IMR-90 (cell line): Measurements from ENCODE around the gene CLSTN3. TPM values are rescaled to one million over a fixed set of nuclear protein-coding genes. Genes with fewer than 3 reads are reported as not detected.

Source experiments
- ATAC-seq: fragments of 200-7000 bp; cut with Tn5 transposase; 2 replicates; pipeline ENCODE4 v1.9.1; 2020; ENCODE audit warnings: low read depth, mild to moderate bottlenecking, moderate library complexity
- BruUV-seq: library from RNA; stranded (reverse); fragments of 400-500 nt; replicated peaks from 2 replicates; lab custom pipeline; 2021; lab: Mats Ljungman, UMichigan
- CTCF ChIA-PET: fragments of 300-600 bp; formaldehyde crosslinking; extraction: SDS; loops from one replicate; lab custom pipeline; 2021; ENCODE audit warnings: antibody characterized with exemption; lab: Yijun Ruan, JAX
- POLR2A ChIA-PET: fragments of 300-600 bp; sonication (Branson Sonifier 250); formaldehyde crosslinking; loops from one replicate; lab custom pipeline; 2022; ENCODE audit warnings: antibody characterized with exemption; ENCODE audit not compliant: unreplicated experiment; lab: Charles Lee
- DNase-seq: peaks from one replicate; pipeline ENCODE4 v3.0.0; 2013
- H2AFZ ChIP-seq: replicated peaks from 2 replicates; pipeline ENCODE3; 2013; ENCODE audit warnings: low read length, mild to moderate bottlenecking; ENCODE audit not compliant: poor library complexity
- H2AK5ac ChIP-seq: 2 replicates; pipeline ENCODE4 v1.6.1; 2013; ENCODE audit warnings: low read depth, low read length, inconsistent platforms
- H2AK9ac ChIP-seq: replicated peaks from 2 replicates; pipeline ENCODE3; 2013; ENCODE audit warnings: mild to moderate bottlenecking, low read depth, low read length, moderate library complexity; ENCODE audit not compliant: poor library complexity
- H2BK120ac ChIP-seq: 2 replicates; pipeline ENCODE4 v1.6.1; 2013; ENCODE audit warnings: low read depth, low read length, inconsistent platforms
- H2BK15ac ChIP-seq: 3 replicates; pipeline ENCODE4 v1.6.1; 2013; ENCODE audit warnings: low read depth, low read length, inconsistent platforms
- H2BK20ac ChIP-seq: 2 replicates; pipeline ENCODE4 v1.6.1; 2013; ENCODE audit warnings: low read depth, mild to moderate bottlenecking, inconsistent platforms, low read length, moderate library complexity
- H2BK5ac ChIP-seq: 2 replicates; pipeline ENCODE4 v1.6.1; 2013; ENCODE audit warnings: mild to moderate bottlenecking, low read depth, low read length, inconsistent platforms; ENCODE audit not compliant: poor library complexity, severe bottlenecking
- H3K14ac ChIP-seq: replicated peaks from 2 replicates; pipeline ENCODE4 v1.6.1; 2013; ENCODE audit warnings: low read depth, low read length, inconsistent platforms
- H3K18ac ChIP-seq: 2 replicates; pipeline ENCODE4 v1.6.1; 2013; ENCODE audit warnings: low read depth, low read length, control low read depth
- H3K23ac ChIP-seq: 2 replicates; pipeline ENCODE4 v1.6.1; 2013; ENCODE audit warnings: low read depth, low read length, inconsistent platforms
- H3K27ac ChIP-seq: 2 replicates; pipeline ENCODE4 v1.5.1; 2013; ENCODE audit warnings: mild to moderate bottlenecking, control low read depth, low read length; ENCODE audit not compliant: insufficient read depth
- H3K27me3 ChIP-seq: 2 replicates; pipeline ENCODE4 v1.6.1; 2013; ENCODE audit warnings: low read length; ENCODE audit not compliant: control insufficient read depth, insufficient read depth
- H3K36me3 ChIP-seq: 2 replicates; pipeline ENCODE4 v1.6.1; 2013; ENCODE audit warnings: low read length, mixed read lengths; ENCODE audit not compliant: control insufficient read depth, insufficient read depth
- H3K4ac ChIP-seq: 2 replicates; pipeline ENCODE4 v1.6.1; 2013; ENCODE audit warnings: low read depth, low read length, inconsistent platforms
- H3K4me1 ChIP-seq: 2 replicates; pipeline ENCODE4 v1.6.1; 2013; ENCODE audit warnings: low read length, mixed read lengths; ENCODE audit not compliant: control insufficient read depth, insufficient read depth
- H3K4me2 ChIP-seq: 2 replicates; pipeline ENCODE4 v1.6.1; 2013; ENCODE audit warnings: low read depth, mild to moderate bottlenecking, control low read depth, low read length, moderate library complexity
- H3K4me3 ChIP-seq: 2 replicates; pipeline ENCODE4 v1.5.1; 2013; ENCODE audit warnings: low read depth, mild to moderate bottlenecking, control low read depth, low read length, moderate library complexity; ENCODE audit not compliant: insufficient read depth
- H3K56ac ChIP-seq: 2 replicates; pipeline ENCODE4 v1.6.1; 2013; ENCODE audit warnings: low read length, inconsistent platforms; ENCODE audit not compliant: insufficient read depth; ENCODE audit errors: extremely low read depth
- H3K79me1 ChIP-seq, 2 experiments: 2 replicates each; pipeline ENCODE4 v1.6.1; 2013; ENCODE audit warnings: low read length in 2 of 2, inconsistent platforms in 1 of 2, low read depth in 1 of 2
- H3K9ac ChIP-seq: 2 replicates; pipeline ENCODE4 v1.6.1; 2013; ENCODE audit warnings: low read depth, low read length, control low read depth
- H3K9me1 ChIP-seq: 2 replicates; pipeline ENCODE4 v1.6.1; 2013; ENCODE audit warnings: low read length, inconsistent platforms; ENCODE audit not compliant: insufficient read depth
- H3K9me3 ChIP-seq: 2 replicates; pipeline ENCODE4 v1.6.1; 2013; ENCODE audit warnings: low read length; ENCODE audit not compliant: control insufficient read depth, insufficient read depth
- H4K20me1 ChIP-seq: 2 replicates; pipeline ENCODE4 v1.6.1; 2013; ENCODE audit warnings: low read length, inconsistent platforms; ENCODE audit not compliant: insufficient read depth
- H4K5ac ChIP-seq: 2 replicates; pipeline ENCODE4 v1.6.1; 2013; ENCODE audit warnings: mild to moderate bottlenecking, low read depth, low read length, control low read depth
- H4K8ac ChIP-seq, 2 experiments: 2 replicates each; pipeline ENCODE4 v1.6.1; 2013; ENCODE audit warnings: low read depth in 2 of 2, low read length in 2 of 2, control low read depth in 1 of 2, inconsistent platforms in 1 of 2
- H4K91ac ChIP-seq: 2 replicates; pipeline ENCODE4 v1.6.1; 2013; ENCODE audit warnings: low read depth, low read length, inconsistent platforms; ENCODE audit not compliant: insufficient read depth
- BHLHE40 ChIP-seq: fragments of 150-350 bp; IDR thresholded peaks from 2 replicates; pipeline ENCODE4 v1.6.1; 2016; ENCODE audit warnings: mild to moderate bottlenecking, low read depth, low read length
- CEBPB ChIP-seq: IDR thresholded peaks from 2 replicates; pipeline ENCODE4 v1.6.1; 2012; ENCODE audit warnings: low read depth, low read length, improper control_type of control experiment
- ELK1 ChIP-seq: fragments of 150-350 bp; IDR thresholded peaks from 2 replicates; pipeline ENCODE4 v1.6.1; 2016; ENCODE audit warnings: low read depth, mild to moderate bottlenecking, low read length, moderate library complexity, borderline replicate concordance
- FOS ChIP-seq: fragments of 150-350 bp; IDR thresholded peaks from 2 replicates; pipeline ENCODE4 v1.6.1; 2016; ENCODE audit warnings: low read depth, low read length
- MAZ ChIP-seq: IDR thresholded peaks from 2 replicates; pipeline ENCODE4 v1.6.1; 2012; ENCODE audit warnings: low read depth, mild to moderate bottlenecking, low read length, improper control_type of control experiment, moderate library complexity, borderline replicate concordance
- POLR2A ChIP-seq: IDR thresholded peaks from 2 replicates; pipeline ENCODE4 v1.6.1; 2012; ENCODE audit warnings: mild to moderate bottlenecking, low read depth, low read length
- RAD21 ChIP-seq: IDR thresholded peaks from 2 replicates; pipeline ENCODE4 v1.6.1; 2012; ENCODE audit warnings: low read length, improper control_type of control experiment
- RCOR1 ChIP-seq: IDR thresholded peaks from 2 replicates; pipeline ENCODE4 v1.6.1; 2012; ENCODE audit warnings: mild to moderate bottlenecking, low read length, improper control_type of control experiment; ENCODE audit not compliant: insufficient replicate concordance
- RFX5 ChIP-seq: IDR thresholded peaks from 2 replicates; pipeline ENCODE4 v1.8.0; 2012; ENCODE audit warnings: low read depth, mild to moderate bottlenecking, low read length, moderate library complexity
- WGBS, 2 experiments: methylation state at CpG; one replicate each; pipeline versions ENCODE4 v1.1.5 to v1.1.7; 2013; ENCODE audit warnings: missing lambda C conversion rate in 2 of 2; ENCODE audit not compliant: insufficient read length in 1 of 2; ENCODE audit errors: extremely low coverage in 2 of 2; 5-methylcytosine and 5-hydroxymethylcytosine counted together
- dilution Hi-C: fragments of 300-500 bp; cut with HindIII; formaldehyde crosslinking; loops from one replicate; pipeline ENCODE4 v1.14.3; 2018; ENCODE audit warnings: low sequenced_read_pairs; ENCODE audit not compliant: unreplicated experiment
- in situ Hi-C: fragments of 300-500 bp; cut with MboI; formaldehyde crosslinking; loops from 3 replicates; pipeline ENCODE4 v1.14.3; 2019; ENCODE audit warnings: low sequenced_read_pairs, inconsistent platforms, mixed read lengths
- intact Hi-C: fragments of 100-400 bp; cut with micrococcal nuclease; formaldehyde crosslinking; loops from 2 replicates; pipeline ENCODE4 v1.10.0; 2022
- polyA plus RNA-seq, 3 experiments: library from polyadenylated mRNA; depleted of rRNA; stranded (reverse); fragments of >200 nt; gene quantifications; 2 replicates each; pipeline ENCODE4 v1.2.3, GENCODE V29; 2012; ENCODE audit warnings: low replicate concordance in 1 of 3
- total RNA-seq: library from RNA; depleted of rRNA; stranded (reverse); fragments of >200 nt; gene quantifications from 2 replicates; pipeline ENCODE4 v1.2.3, GENCODE V29; 2012
- TF ChIP-seq, protein P1 (sequence below): conservative IDR thresholded peaks from 2 replicates; pipeline ENCODE4 v1.5.1; 2012; ENCODE audit warnings: mild to moderate bottlenecking, low read depth, low read length, improper control_type of control experiment

CLSTN3 gene
- total and polyA plus RNA-seq, 2 of the 4 experiments (the other 2 are of a cell fraction) = 4.1 to 16.4 TPM

- TF ChIP-seq ELK1 = no peak
Measured at GRCh38 chr12:7158781-7159609, 28.8 kb downstream of the CLSTN3 start (continued).

DNA sequence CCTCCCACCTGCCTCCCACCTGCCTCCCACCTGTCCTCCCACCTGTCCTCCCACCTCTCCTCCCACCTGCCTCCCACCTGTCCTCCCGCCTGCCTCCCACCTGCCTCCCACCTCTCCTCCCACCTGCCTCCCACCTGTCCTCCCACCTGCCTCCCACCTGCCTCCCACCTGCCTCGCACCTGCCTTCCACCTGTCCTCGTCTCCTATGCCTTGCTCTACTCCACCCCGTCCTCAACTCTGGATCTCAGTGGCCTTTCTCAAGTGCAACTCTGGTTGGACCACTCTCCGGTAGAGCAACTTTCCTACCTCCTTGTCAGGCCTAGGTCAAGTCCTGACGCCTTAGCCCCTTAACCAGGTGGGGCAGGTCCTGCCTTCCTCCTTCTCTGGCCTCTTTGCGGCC lies 30.0 kb downstream of the CLSTN3 start:
- H3K9me1 ChIP-seq = no peaks in the 10 kb centered on the region
- no peak overlapping the region for H2BK20ac ChIP-seq
- peaks cover 12% of the 10 kb centered on the region for H3K36me3 ChIP-seq
- intact Hi-C loops = no loop called here
- no peak overlapping the region for H2AK9ac ChIP-seq
- ATAC-seq (no peak), DNase-seq (no peak)
- no peak overlapping the region for H4K91ac ChIP-seq
- dilution Hi-C loops = no loop called here
- no peak overlapping the region for H3K27ac ChIP-seq
- in situ Hi-C loops = no loop called here
- peaks cover 16% of the 10 kb centered on the region for H3K27me3 ChIP-seq
- H2AK5ac ChIP-seq = no peak overlapping the region
- H2BK120ac ChIP-seq = no peak overlapping the region
- no peak overlapping the region for H4K5ac ChIP-seq
- no peak overlapping the region for H3K18ac ChIP-seq
- no peak overlapping the region for H2AFZ ChIP-seq
- H3K4me2 ChIP-seq = no peak overlapping the region
- H3K4me1 ChIP-seq = no peaks in the 10 kb centered on the region
- ChIA-PET CTCF (no interaction called here), POLR2A (no interaction called here)
- H4K8ac ChIP-seq = no peak overlapping the region
- H3K4me3 ChIP-seq = no peak overlapping the region
- H3K23ac ChIP-seq = no peak overlapping the region
- H4K20me1 ChIP-seq = no peaks in the 10 kb centered on the region; the same call in 1 of the 2 replicates
- H3K4ac ChIP-seq = no peak overlapping the region
- H3K56ac ChIP-seq = no peak overlapping the region
- H3K14ac ChIP-seq = no peak overlapping the region
- BruUV-seq = no TSS peak
- WGBS, 2 experiments = 88% methylated on average over 4 of the region's 7 CpGs; no CpG with 5 or more reads in 1 of the 2 experiments
- H3K9me3 ChIP-seq = no peaks in the 10 kb centered on the region; the same call in 1 of the 2 replicates
- H2BK5ac ChIP-seq = no peak overlapping the region
- no peak overlapping the region for H2BK15ac ChIP-seq
- no peaks in the 10 kb centered on the region for H3K79me1 ChIP-seq
- H3K9ac ChIP-seq = no peak overlapping the region
- TF ChIP-seq MAZ = no peak
- TF ChIP-seq RFX5 = no peak
- no peak for TF ChIP-seq RAD21
- TF ChIP-seq FOS = no peak
- no peak for TF ChIP-seq POLR2A
- TF ChIP-seq BHLHE40 = no peak
- TF ChIP-seq ELK1 = no peak
- TF ChIP-seq RCOR1 = no peak
- TF ChIP-seq, protein P1, sequence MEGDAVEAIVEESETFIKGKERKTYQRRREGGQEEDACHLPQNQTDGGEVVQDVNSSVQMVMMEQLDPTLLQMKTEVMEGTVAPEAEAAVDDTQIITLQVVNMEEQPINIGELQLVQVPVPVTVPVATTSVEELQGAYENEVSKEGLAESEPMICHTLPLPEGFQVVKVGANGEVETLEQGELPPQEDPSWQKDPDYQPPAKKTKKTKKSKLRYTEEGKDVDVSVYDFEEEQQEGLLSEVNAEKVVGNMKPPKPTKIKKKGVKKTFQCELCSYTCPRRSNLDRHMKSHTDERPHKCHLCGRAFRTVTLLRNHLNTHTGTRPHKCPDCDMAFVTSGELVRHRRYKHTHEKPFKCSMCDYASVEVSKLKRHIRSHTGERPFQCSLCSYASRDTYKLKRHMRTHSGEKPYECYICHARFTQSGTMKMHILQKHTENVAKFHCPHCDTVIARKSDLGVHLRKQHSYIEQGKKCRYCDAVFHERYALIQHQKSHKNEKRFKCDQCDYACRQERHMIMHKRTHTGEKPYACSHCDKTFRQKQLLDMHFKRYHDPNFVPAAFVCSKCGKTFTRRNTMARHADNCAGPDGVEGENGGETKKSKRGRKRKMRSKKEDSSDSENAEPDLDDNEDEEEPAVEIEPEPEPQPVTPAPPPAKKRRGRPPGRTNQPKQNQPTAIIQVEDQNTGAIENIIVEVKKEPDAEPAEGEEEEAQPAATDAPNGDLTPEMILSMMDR = no peak
- TF ChIP-seq CEBPB = no peak
